SK-MEL-5 (cell line): Measurements from ENCODE around the gene RAD51D. TPM values are rescaled to one million over a fixed set of nuclear protein-coding genes. Genes with fewer than 3 reads are reported as not detected.
"Not testable (repeated sequence)": the region's sequence is repeated elsewhere in the genome, so short reads cannot be mapped to it uniquely, and the experiment has no call there.

Experiments used
- DNase-seq: peaks from one replicate; pipeline ENCODE4 v3.0.0-alpha.2; 2016; ENCODE audit warnings: low read depth, low spot score
- in situ Hi-C: cut with HindIII; loops from 2 replicates; pipeline ENCODE4 v1.10.0; 2016; ENCODE audit warnings: low sequenced_read_pairs, high pct_unique_total_duplicates, low pct_unique_long_range_greater_than_20kb
- total RNA-seq: library from RNA; depleted of rRNA; stranded (reverse); fragments of >200 nt; shearing (Covaris generic); gene quantifications from 2 replicates; pipeline ENCODE4 v1.2.3, GENCODE V29; 2014

Gene RAD51D
- total RNA-seq, 1 experiment from 2014 or later, result 5.5 TPM

- DNase-seq, result no peak
- in situ Hi-C loops, result no loop called here
Observed at GRCh38 chr17:35104844-35105450, 14.7 kb downstream of the RAD51D start.

GRCh38 chr17:35103271-35103670 is 16.4 kb downstream of the RAD51D start:
- DNase-seq, result no peak
- in situ Hi-C loops, result no loop called here

GRCh38 chr17:35101725-35102124 is 17.9 kb downstream of the RAD51D start:
- in situ Hi-C loops, result no loop called here
- no peak for DNase-seq

GRCh38 chr17:35101036-35101435 is 18.6 kb downstream of the RAD51D start:
- in situ Hi-C loops, result no loop called here
- DNase-seq, result no peak

GRCh38 chr17:35099908-35100307 is 19.8 kb downstream of the RAD51D start:
- DNase-seq, result no peak
- in situ Hi-C loops, result no loop called here

- in situ Hi-C loops, result no loop called here
- no peak for DNase-seq
Observed at GRCh38 chr17:35097776-35098175, 21.9 kb downstream of the RAD51D start.

GRCh38 chr17:35095741-35096140 is 23.9 kb downstream of the RAD51D start:
- no peak for DNase-seq
- in situ Hi-C loops, result no loop called here

- DNase-seq, result peak; percentile 52
- in situ Hi-C loops, result no loop called here
Observed at GRCh38 chr17:35094902-35095301, 24.8 kb downstream of the RAD51D start.

- DNase-seq, in situ Hi-C loops: not testable (repeated sequence)
Observed at GRCh38 chr17:35090707-35091106, 29.0 kb downstream of the RAD51D start.

GRCh38 chr17:35089586-35090296 is 29.9 kb downstream of the RAD51D start:
- peak; percentile 48 for DNase-seq
- in situ Hi-C loops, result no loop called here

- peak; percentile 75 for DNase-seq
- in situ Hi-C loops, result no loop called here
Observed at GRCh38 chr17:35088881-35089585, 30.6 kb downstream of the RAD51D start.

- in situ Hi-C loops, result no loop called here
- DNase-seq, result peak; percentile 18
Observed at GRCh38 chr17:35088356-35088880, 31.2 kb downstream of the RAD51D start.

- in situ Hi-C loops, result no loop called here
- DNase-seq, result no peak
Observed at GRCh38 chr17:35087731-35088355, 31.8 kb downstream of the RAD51D start.

GRCh38 chr17:35086931-35087573 is 32.6 kb downstream of the RAD51D start:
- no peak for DNase-seq
- in situ Hi-C loops, result no loop called here

GRCh38 chr17:35086164-35086563 is 33.5 kb downstream of the RAD51D start:
- no peak for DNase-seq
- in situ Hi-C loops, result no loop called here

- DNase-seq, result no peak
- in situ Hi-C loops, result no loop called here
Observed at GRCh38 chr17:35084987-35085386, 34.7 kb downstream of the RAD51D start.

- in situ Hi-C loops, result no loop called here
- no peak for DNase-seq
Observed at GRCh38 chr17:35083071-35083470, 36.6 kb downstream of the RAD51D start.
